ENCODE results near the gene ONECUT1.
A peak's percentile ranks its signal among the peaks of the same experiment; 100 is the strongest.

Gene ONECUT1

GRCh38 chr15:52789601-52790168 lies 451 bp downstream of the ONECUT1 start:
- H3K4me3 ChIP-seq (ENCODE audit: low read depth, low read length) = peak overlapping the region; percentile 32

GRCh38 chr15:52789008-52789600 lies 1.0 kb downstream of the ONECUT1 start:
- DNase-seq (ENCODE audit: low read depth, low spot score) = no peak
- H3K4me3 ChIP-seq (ENCODE audit: low read depth, low read length) = no peak overlapping the region
- no peak for TF ChIP-seq CTCF (IDR thresholded peaks at IDR 0.05; ENCODE audit: low read depth, low read length)
- in situ Hi-C loops (cut with HindIII; ENCODE audit: low sequenced_read_pairs) = no loop called here

More at GRCh38 chr15:52789601-52790168, 451 bp downstream of the ONECUT1 start:
- TF ChIP-seq CTCF (IDR thresholded peaks at IDR 0.05; ENCODE audit: low read depth, low read length) = no peak
- DNase-seq (ENCODE audit: low read depth, low spot score) = peak; percentile 14
- in situ Hi-C loops (cut with HindIII; ENCODE audit: low sequenced_read_pairs) = no loop called here

- no peak for DNase-seq (ENCODE audit: low read depth, low spot score)
- in situ Hi-C loops (cut with HindIII; ENCODE audit: low sequenced_read_pairs) = no loop called here
- H3K4me3 ChIP-seq (ENCODE audit: low read depth, low read length) = no peak overlapping the region
- TF ChIP-seq CTCF (IDR thresholded peaks at IDR 0.05; ENCODE audit: low read depth, low read length) = no peak
These were observed 1.8 kb downstream of the ONECUT1 start for GRCh38 chr15:52788099-52788986.

- DNase-seq (ENCODE audit: low read depth, low spot score) = no peak
- in situ Hi-C loops (cut with HindIII; ENCODE audit: low sequenced_read_pairs) = no loop called here
- no peak overlapping the region for H3K4me3 ChIP-seq (ENCODE audit: low read depth, low read length)
- no peak for TF ChIP-seq CTCF (IDR thresholded peaks at IDR 0.05; ENCODE audit: low read depth, low read length)
These were observed 2.5 kb downstream of the ONECUT1 start for GRCh38 chr15:52787549-52788098.

GRCh38 chr15:52787123-52787503 lies 3.0 kb downstream of the ONECUT1 start:
- no peak overlapping the region for H3K4me3 ChIP-seq (ENCODE audit: low read depth, low read length)
- no peak for DNase-seq (ENCODE audit: low read depth, low spot score)
- TF ChIP-seq CTCF (IDR thresholded peaks at IDR 0.05; ENCODE audit: low read depth, low read length) = no peak
- in situ Hi-C loops (cut with HindIII; ENCODE audit: low sequenced_read_pairs) = no loop called here

- in situ Hi-C loops (cut with HindIII; ENCODE audit: low sequenced_read_pairs) = no loop called here
These were observed 3.6 kb downstream of the ONECUT1 start for GRCh38 chr15:52786436-52787122.

More at GRCh38 chr15:52786436-52787122, 3.6 kb downstream of the ONECUT1 start:
- no peak for DNase-seq (ENCODE audit: low read depth, low spot score)
- H3K4me3 ChIP-seq (ENCODE audit: low read depth, low read length) = no peak overlapping the region
- no peak for TF ChIP-seq CTCF (IDR thresholded peaks at IDR 0.05; ENCODE audit: low read depth, low read length)

Data from astrocyte of the spinal cord (primary cell).